ENCODE measurements around the gene CBFA2T2.

DNA sequence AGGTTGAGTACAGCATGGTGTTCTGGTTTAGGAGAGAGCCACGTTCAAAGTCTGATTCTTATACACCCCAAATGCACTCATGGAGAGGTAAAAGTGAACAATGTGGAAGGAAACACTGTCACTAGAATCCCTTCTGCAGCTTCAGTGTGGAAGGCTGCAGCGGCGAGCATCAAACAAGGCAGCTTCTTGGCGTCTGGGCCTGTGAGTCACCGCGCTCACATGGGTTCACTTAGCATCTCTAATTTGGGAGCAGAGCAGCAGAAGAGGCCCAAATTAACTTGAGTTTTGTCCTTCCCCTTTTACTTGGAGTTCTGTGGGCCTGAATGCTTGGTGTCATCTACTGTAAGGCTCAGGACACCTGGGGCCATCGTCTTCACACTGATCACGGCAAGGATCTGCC is 207.2 kb downstream of the CBFA2T2 start:
- no peak for TF ChIP-seq NFE2L2 (IDR thresholded peaks at IDR 0.05; ENCODE audit: low read depth, low read length)
- TF ChIP-seq MAZ (IDR thresholded peaks at IDR 0.05; ENCODE audit: borderline replicate concordance, low read depth, low read length) = no peak
- TF ChIP-seq POLR2A (IDR thresholded peaks at IDR 0.05; ENCODE audit: low read depth, low read length) = no peak
- TF ChIP-seq CTCF (conservative IDR thresholded peaks at IDR 0.05; ENCODE audit: low read depth, low read length) = no peak
- no peak for TF ChIP-seq BHLHE40 (IDR thresholded peaks at IDR 0.05; ENCODE audit: low read depth, low read length)
- no peak for TF ChIP-seq RAD21 (IDR thresholded peaks at IDR 0.05; ENCODE audit: low read length)

All from IMR-90 (cell line).